Measurements from ENCODE around the gene PDE7B. TPM values are rescaled to one million over a fixed set of nuclear protein-coding genes. Genes with fewer than 3 reads are reported as not detected.

PDE7B gene
- total RNA-seq, 1 donor from 2014 or later, result 12.6 TPM

GRCh38 chr6:135887069-135887468, 35.6 kb downstream of the PDE7B start:
- no peak overlapping the region for H3K4me3 ChIP-seq
- no peaks in the 10 kb centered on the region for H3K4me1 ChIP-seq
- no peaks in the 10 kb centered on the region for H3K9me3 ChIP-seq (replicated peaks)
- H3K27me3 ChIP-seq (ENCODE audit: low read depth), result no peaks in the 10 kb centered on the region
- no peak for DNase-seq
- intact Hi-C loops (cut with micrococcal nuclease), result no loop called here
- no peak overlapping the region for H3K27ac ChIP-seq (replicated peaks)
- TF ChIP-seq CTCF (IDR thresholded peaks at IDR 0.05; ENCODE audit: borderline replicate concordance), result no peak
- no peaks in the 10 kb centered on the region for H3K36me3 ChIP-seq

DNA sequence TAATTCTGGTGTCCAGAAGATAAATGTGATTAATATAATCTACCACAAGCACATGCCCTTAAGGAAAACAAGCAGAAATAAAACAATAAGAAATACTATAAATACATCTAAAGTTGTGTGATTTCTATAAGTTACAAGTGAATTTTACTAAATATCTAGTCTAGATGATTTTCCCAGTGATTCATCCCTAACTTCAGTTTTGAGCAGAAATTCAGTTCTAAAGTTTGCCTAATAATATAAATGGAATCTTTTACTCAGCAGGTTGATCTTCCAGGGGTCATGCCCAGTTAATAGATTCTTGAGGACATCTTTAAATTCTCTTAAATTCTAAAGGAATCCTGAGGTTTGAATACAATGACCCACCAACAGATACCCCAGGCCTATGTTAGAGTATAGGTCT, 37.3 kb downstream of the PDE7B start:
- DNase-seq, result no peak
- no peaks in the 10 kb centered on the region for H3K4me1 ChIP-seq
- no peaks in the 10 kb centered on the region for H3K9me3 ChIP-seq (replicated peaks)
- TF ChIP-seq CTCF (IDR thresholded peaks at IDR 0.05; ENCODE audit: borderline replicate concordance), result no peak
- H3K27ac ChIP-seq (replicated peaks), result no peak overlapping the region
- intact Hi-C loops (cut with micrococcal nuclease), result no loop called here
- H3K27me3 ChIP-seq (ENCODE audit: low read depth), result no peaks in the 10 kb centered on the region
- H3K36me3 ChIP-seq, result no peaks in the 10 kb centered on the region
- no peak overlapping the region for H3K4me3 ChIP-seq

DNA sequence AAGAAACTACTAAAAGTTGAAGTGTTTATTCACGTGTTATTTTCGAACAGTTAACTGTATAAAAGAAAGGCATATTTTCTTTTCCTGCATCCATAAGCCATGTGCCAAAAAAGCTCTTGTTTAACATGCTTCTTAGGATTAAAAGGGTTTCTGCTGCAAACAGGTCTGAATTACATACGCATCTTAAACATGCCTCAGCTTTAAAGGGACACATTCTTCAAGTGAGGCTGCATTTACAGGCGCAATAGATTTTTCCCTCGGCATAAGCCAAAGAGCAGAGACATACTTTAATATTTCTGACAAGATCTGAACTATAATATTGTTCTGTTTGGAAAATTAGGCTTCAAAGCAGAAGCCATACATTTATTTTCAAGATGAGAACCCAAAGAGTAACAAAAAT, 39.4 kb downstream of the PDE7B start:
- intact Hi-C loops (cut with micrococcal nuclease), result no loop called here
- DNase-seq, result no peak
- no peak for TF ChIP-seq CTCF (IDR thresholded peaks at IDR 0.05; ENCODE audit: borderline replicate concordance)

DNA sequence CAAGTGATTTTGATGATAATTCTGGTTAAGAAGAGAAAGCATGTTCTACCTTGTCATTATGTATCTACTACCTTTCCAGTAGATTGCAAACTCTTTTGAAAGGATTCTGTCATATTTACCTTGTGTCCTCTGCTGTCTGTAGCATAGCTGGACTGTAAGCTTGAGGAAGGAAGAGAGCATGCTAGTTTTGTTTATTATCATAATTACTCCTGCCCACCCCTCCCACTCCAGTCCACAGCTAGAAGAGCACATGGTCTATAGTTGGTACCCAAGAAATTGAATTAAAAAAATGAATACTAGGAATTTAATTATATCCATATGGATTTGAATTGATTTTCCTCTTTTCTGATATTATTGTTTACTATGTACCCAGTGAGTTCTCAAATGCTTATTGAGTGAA, 40.2 kb downstream of the PDE7B start:
- intact Hi-C loops (cut with micrococcal nuclease), result no loop called here
- TF ChIP-seq CTCF (IDR thresholded peaks at IDR 0.05; ENCODE audit: borderline replicate concordance), result no peak
- no peaks in the 10 kb centered on the region for H3K9me3 ChIP-seq (replicated peaks)

More for the DNA sequence above, 39.4 kb downstream of the PDE7B start:
- H3K27me3 ChIP-seq (ENCODE audit: low read depth), result no peaks in the 10 kb centered on the region
- no peaks in the 10 kb centered on the region for H3K36me3 ChIP-seq
- H3K27ac ChIP-seq (replicated peaks), result no peak overlapping the region
- H3K9me3 ChIP-seq (replicated peaks), result no peaks in the 10 kb centered on the region
- H3K4me3 ChIP-seq, result no peak overlapping the region
- no peaks in the 10 kb centered on the region for H3K4me1 ChIP-seq

GRCh38 chr6:135895231-135895911, 43.9 kb downstream of the PDE7B start:
- Histone ChIP-seq H3K27me3 (ENCODE audit: low read depth) (no peaks in the 10 kb centered on the region), H3K4me1 (no peaks in the 10 kb centered on the region), H3K36me3 (no peaks in the 10 kb centered on the region), H3K4me3 (no peak overlapping the region), H3K9me3 (replicated peaks) (no peaks in the 10 kb centered on the region), H3K27ac (replicated peaks) (no peak overlapping the region)
- DNase-seq, result no peak
- TF ChIP-seq CTCF (IDR thresholded peaks at IDR 0.05; ENCODE audit: borderline replicate concordance), result no peak
- intact Hi-C loops (cut with micrococcal nuclease), result no loop called here

More for the DNA sequence above, 40.2 kb downstream of the PDE7B start:
- H3K4me1 ChIP-seq, result no peaks in the 10 kb centered on the region
- no peak for DNase-seq
- H3K36me3 ChIP-seq, result no peaks in the 10 kb centered on the region
- no peak overlapping the region for H3K4me3 ChIP-seq
- H3K27ac ChIP-seq (replicated peaks), result no peak overlapping the region
- H3K27me3 ChIP-seq (ENCODE audit: low read depth), result no peaks in the 10 kb centered on the region

Data from left ventricle myocardium inferior (tissue), 1 donor.